Fibroblast of lung (primary cell): ENCODE results near the gene HSF4. TPM values are rescaled to one million over a fixed set of nuclear protein-coding genes. Genes with fewer than 3 reads are reported as not detected.

Source experiments
- DNase-seq, 2 donors: peaks; one replicate each; pipeline versions ENCODE4 v3.0.0 to v3.0.0-alpha.2; 2010; ENCODE audit warnings: low read depth in 2 of 2
- H2AFZ ChIP-seq: 2 replicates; pipeline ENCODE4 v1.5.1; 2012; ENCODE audit warnings: low read length, control low read depth, inconsistent platforms
- H3K27ac ChIP-seq: 2 replicates; pipeline ENCODE4 v1.5.1; 2011; ENCODE audit warnings: low read length, control low read depth; ENCODE audit not compliant: insufficient read depth
- H3K27me3 ChIP-seq: 2 replicates; pipeline ENCODE4 v1.5.1; 2011; ENCODE audit warnings: mild to moderate bottlenecking, low read length; ENCODE audit not compliant: control insufficient read depth, insufficient read depth
- H3K36me3 ChIP-seq: 2 replicates; pipeline ENCODE4 v1.5.1; 2011; ENCODE audit warnings: low read length; ENCODE audit not compliant: control insufficient read depth, insufficient read depth
- H3K4me1 ChIP-seq: 2 replicates; pipeline ENCODE4 v1.5.1; 2011; ENCODE audit warnings: low read length; ENCODE audit not compliant: control insufficient read depth, insufficient read depth; ENCODE audit errors: extremely low read depth
- H3K4me2 ChIP-seq: 2 replicates; pipeline ENCODE4 v1.5.1; 2011; ENCODE audit warnings: low read length, control low read depth; ENCODE audit not compliant: insufficient read depth; ENCODE audit errors: extremely low read depth
- H3K4me3 ChIP-seq, 4 experiments: fragments of 200-600 bp in 1 of 4; sonication (generic) in 1 of 4; replicated peaks in 1 of 4; 2 replicates each; pipeline ENCODE4 v1.5.1; 2011 to 2016; ENCODE audit warnings: low read length in 4 of 4, low read depth in 3 of 4, mild to moderate bottlenecking in 3 of 4, control low read depth in 2 of 4, inconsistent platforms in 1 of 4, mixed read lengths in 1 of 4; ENCODE audit not compliant: insufficient read depth in 1 of 4; ENCODE audit errors: control extremely low read depth in 1 of 4
- H3K79me2 ChIP-seq: 2 replicates; pipeline ENCODE4 v1.5.1; 2012; ENCODE audit warnings: mild to moderate bottlenecking, low read length, inconsistent platforms; ENCODE audit not compliant: control insufficient read depth, insufficient read depth
- H3K9ac ChIP-seq: 2 replicates; pipeline ENCODE4 v1.5.1; 2011; ENCODE audit warnings: mild to moderate bottlenecking, low read length, control low read depth; ENCODE audit not compliant: insufficient read depth
- H3K9me3 ChIP-seq: 2 replicates; pipeline ENCODE4 v1.5.1; 2012; ENCODE audit warnings: low read depth, low read length; ENCODE audit not compliant: control insufficient read depth, insufficient read depth
- H4K20me1 ChIP-seq: 2 replicates; pipeline ENCODE4 v1.5.1; 2011; ENCODE audit warnings: low read length; ENCODE audit not compliant: control insufficient read depth, insufficient read depth; ENCODE audit errors: extremely low read depth
- EZH2 ChIP-seq: IDR thresholded peaks from 2 replicates; pipeline ENCODE4 v1.5.1; 2012; ENCODE audit warnings: low read length, control low read depth, mild to moderate bottlenecking; ENCODE audit errors: missing control alignments
- polyA plus RNA-seq, 2 donors: library from polyadenylated mRNA; depleted of rRNA in 1 of 2; stranded (reverse) in 1 of 2; unstranded in 1 of 2; fragments of >200 nt; gene quantifications; 2 replicates each; pipeline ENCODE4 v1.2.1, GENCODE V29; 2011 to 2012; ENCODE audit warnings: missing spikeins in 1 of 2
- total RNA-seq: library from RNA; depleted of rRNA; stranded (reverse); fragments of >200 nt; gene quantifications from 2 replicates; pipeline ENCODE4 v1.2.1, GENCODE V29; 2014
- TF ChIP-seq, protein P1 (sequence below), 2 donors: IDR thresholded peaks in 1 of 2; conservative IDR thresholded peaks in 1 of 2; 1 replicate in 1 of 2; 2 replicates in 1 of 2; pipeline ENCODE4 v1.5.1; 2011 to 2012; ENCODE audit warnings: low read length in 2 of 2, control low read depth in 1 of 2, inconsistent platforms in 1 of 2, low read depth in 1 of 2, mild to moderate bottlenecking in 1 of 2

The HSF4 gene
- total and polyA plus RNA-seq, 2 donors (not counting 1 experiment from before 2014, with no cell fraction given) = 6.4 to 25.8 TPM

GRCh38 chr16:67169642-67170167, 5.2 kb downstream of the HSF4 start:
- Histone ChIP-seq H3K4me3 (peak overlapping the region in 3 of 4 experiments; percentile 16 to 55 (median 26)), H3K4me2 (peak overlapping the region; percentile 80), H2AFZ (no peak overlapping the region), H3K9me3 (no peaks in the 10 kb centered on the region), H3K27me3 (no peaks in the 10 kb centered on the region), H3K4me1 (peaks cover 15% of the 10 kb centered on the region), H3K9ac (peak overlapping the region; percentile 16), H3K27ac (peak overlapping the region; percentile 52), H3K36me3 (no peaks in the 10 kb centered on the region), H3K79me2 (no peaks in the 10 kb centered on the region), H4K20me1 (no peaks in the 10 kb centered on the region)
- DNase-seq = peak in 1 of 2 donors; percentile 17
- TF ChIP-seq, protein P1, sequence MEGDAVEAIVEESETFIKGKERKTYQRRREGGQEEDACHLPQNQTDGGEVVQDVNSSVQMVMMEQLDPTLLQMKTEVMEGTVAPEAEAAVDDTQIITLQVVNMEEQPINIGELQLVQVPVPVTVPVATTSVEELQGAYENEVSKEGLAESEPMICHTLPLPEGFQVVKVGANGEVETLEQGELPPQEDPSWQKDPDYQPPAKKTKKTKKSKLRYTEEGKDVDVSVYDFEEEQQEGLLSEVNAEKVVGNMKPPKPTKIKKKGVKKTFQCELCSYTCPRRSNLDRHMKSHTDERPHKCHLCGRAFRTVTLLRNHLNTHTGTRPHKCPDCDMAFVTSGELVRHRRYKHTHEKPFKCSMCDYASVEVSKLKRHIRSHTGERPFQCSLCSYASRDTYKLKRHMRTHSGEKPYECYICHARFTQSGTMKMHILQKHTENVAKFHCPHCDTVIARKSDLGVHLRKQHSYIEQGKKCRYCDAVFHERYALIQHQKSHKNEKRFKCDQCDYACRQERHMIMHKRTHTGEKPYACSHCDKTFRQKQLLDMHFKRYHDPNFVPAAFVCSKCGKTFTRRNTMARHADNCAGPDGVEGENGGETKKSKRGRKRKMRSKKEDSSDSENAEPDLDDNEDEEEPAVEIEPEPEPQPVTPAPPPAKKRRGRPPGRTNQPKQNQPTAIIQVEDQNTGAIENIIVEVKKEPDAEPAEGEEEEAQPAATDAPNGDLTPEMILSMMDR (conservative IDR thresholded peaks at IDR 0.05 in 1 of 2, IDR thresholded peaks at IDR 0.05 in 1 of 2; ENCODE audit: low read depth in 1 of 2, low read length in 2 of 2) = peak; percentile 52 to 66
- TF ChIP-seq EZH2 = no peak

- H4K20me1 ChIP-seq = no peaks in the 10 kb centered on the region
- peak within 1 kb of the TSS; percentile 63 for H3K9ac ChIP-seq
- no peaks in the 10 kb centered on the region for H3K79me2 ChIP-seq
- TF ChIP-seq, protein P1 (conservative IDR thresholded peaks at IDR 0.05 in 1 of 2, IDR thresholded peaks at IDR 0.05 in 1 of 2; ENCODE audit: low read depth in 1 of 2, low read length in 2 of 2) = no peak
- no peak for TF ChIP-seq EZH2
- peak within 1 kb of the TSS; percentile 76 for H3K27ac ChIP-seq
- H3K4me2 ChIP-seq = peak within 1 kb of the TSS; percentile 80
- H3K27me3 ChIP-seq = no peaks in the 10 kb centered on the region
- H3K9me3 ChIP-seq = no peaks in the 10 kb centered on the region
- H3K36me3 ChIP-seq = peaks cover 2% of the 10 kb centered on the region
- peaks cover 15% of the 10 kb centered on the region for H3K4me1 ChIP-seq
- H3K4me3 ChIP-seq = peak within 1 kb of the TSS; percentile 20 to 55 (median 43)
- peak; percentile 80 to 89 for DNase-seq
- H2AFZ ChIP-seq = peak within 1 kb of the TSS; percentile 13
Measured at GRCh38 chr16:67170168-67170948, 5.8 kb downstream of the HSF4 start, which contains the start of gene NOL3. Gene NOL3, plus strand, starts transcription at chr16:67170538.

GRCh38 chr16:67170949-67171649, 6.6 kb downstream of the HSF4 start:
- peak overlapping the region; percentile 20 to 50 (median 43) for H3K4me3 ChIP-seq
- H3K36me3 ChIP-seq = peaks cover 2% of the 10 kb centered on the region
- H3K27ac ChIP-seq = peak overlapping the region; percentile 76
- TF ChIP-seq EZH2 = no peak
- TF ChIP-seq, protein P1 (conservative IDR thresholded peaks at IDR 0.05 in 1 of 2, IDR thresholded peaks at IDR 0.05 in 1 of 2; ENCODE audit: low read depth in 1 of 2, low read length in 2 of 2) = no peak
- peak overlapping the region; percentile 73 for H3K4me2 ChIP-seq
- H4K20me1 ChIP-seq = no peaks in the 10 kb centered on the region
- DNase-seq = peak; percentile 33 to 46
- no peaks in the 10 kb centered on the region for H3K27me3 ChIP-seq
- H2AFZ ChIP-seq = peak overlapping the region; percentile 13
- peak overlapping the region; percentile 63 for H3K9ac ChIP-seq
- peaks cover 15% of the 10 kb centered on the region for H3K4me1 ChIP-seq
- H3K9me3 ChIP-seq = no peaks in the 10 kb centered on the region
- H3K79me2 ChIP-seq = no peaks in the 10 kb centered on the region
